ENCODE measurements around the gene ENHO.

ENHO gene

GRCh38 chr9:34510497-34511468 is 12.0 kb downstream of the ENHO start:
- DNase-seq (ENCODE audit: low read depth, low spot score): no peak
- no peak for TF ChIP-seq CTCF (IDR thresholded peaks at IDR 0.05; ENCODE audit: low read depth, low read length)

GRCh38 chr9:34508951-34509350 is 13.8 kb downstream of the ENHO start:
- TF ChIP-seq CTCF (IDR thresholded peaks at IDR 0.05; ENCODE audit: low read depth, low read length): no peak
- DNase-seq (ENCODE audit: low read depth, low spot score): no peak
- in situ Hi-C loops (cut with HindIII; ENCODE audit: low sequenced_read_pairs): loop anchor here (10.0 kb wide), 1 partner anchor 66 kb away; no protein-coding TSS in a partner anchor
- H3K4me3 ChIP-seq (ENCODE audit: low read depth, low read length): no peak overlapping the region

More at GRCh38 chr9:34510497-34511468, 12.0 kb downstream of the ENHO start:
- in situ Hi-C loops (cut with HindIII; ENCODE audit: low sequenced_read_pairs): no loop called here
- no peak overlapping the region for H3K4me3 ChIP-seq (ENCODE audit: low read depth, low read length)

GRCh38 chr9:34508463-34508862 is 14.3 kb downstream of the ENHO start:
- no peak overlapping the region for H3K4me3 ChIP-seq (ENCODE audit: low read depth, low read length)
- in situ Hi-C loops (cut with HindIII; ENCODE audit: low sequenced_read_pairs): loop anchor here (10.0 kb wide), 1 partner anchor 66 kb away; no protein-coding TSS in a partner anchor
- TF ChIP-seq CTCF (IDR thresholded peaks at IDR 0.05; ENCODE audit: low read depth, low read length): no peak
- no peak for DNase-seq (ENCODE audit: low read depth, low spot score)

GRCh38 chr9:34507966-34508365 is 14.8 kb downstream of the ENHO start:
- H3K4me3 ChIP-seq (ENCODE audit: low read depth, low read length): no peak overlapping the region
- in situ Hi-C loops (cut with HindIII; ENCODE audit: low sequenced_read_pairs): loop anchor here (10.0 kb wide), 1 partner anchor 67 kb away; no protein-coding TSS in a partner anchor
- no peak for TF ChIP-seq CTCF (IDR thresholded peaks at IDR 0.05; ENCODE audit: low read depth, low read length)
- no peak for DNase-seq (ENCODE audit: low read depth, low spot score)

- TF ChIP-seq CTCF (IDR thresholded peaks at IDR 0.05; ENCODE audit: low read depth, low read length): no peak
- H3K4me3 ChIP-seq (ENCODE audit: low read depth, low read length): no peak overlapping the region
- in situ Hi-C loops (cut with HindIII; ENCODE audit: low sequenced_read_pairs): loop anchor here (10.0 kb wide), 1 partner anchor 67 kb away; no protein-coding TSS in a partner anchor
- DNase-seq (ENCODE audit: low read depth, low spot score): no peak
Observed at GRCh38 chr9:34507556-34507955, 15.2 kb downstream of the ENHO start.

- in situ Hi-C loops (cut with HindIII; ENCODE audit: low sequenced_read_pairs): loop anchor here (10.0 kb wide), 1 partner anchor 68 kb away; no protein-coding TSS in a partner anchor
- no peak for TF ChIP-seq CTCF (IDR thresholded peaks at IDR 0.05; ENCODE audit: low read depth, low read length)
- no peak overlapping the region for H3K4me3 ChIP-seq (ENCODE audit: low read depth, low read length)
- no peak for DNase-seq (ENCODE audit: low read depth, low spot score)
Observed at GRCh38 chr9:34506623-34507022, 16.2 kb downstream of the ENHO start.

All from astrocyte of the spinal cord (primary cell).